ENCODE data around the gene ADGRV1. TPM values are rescaled to one million over a fixed set of nuclear protein-coding genes. Genes with fewer than 3 reads are reported as not detected.
"Not testable (repeated sequence)": the region's sequence is repeated elsewhere in the genome, so short reads cannot be mapped to it uniquely, and the experiment has no call there.

Gene ADGRV1
- total RNA-seq, 1 experiment from 2014 or later = 64.8 TPM

DNA sequence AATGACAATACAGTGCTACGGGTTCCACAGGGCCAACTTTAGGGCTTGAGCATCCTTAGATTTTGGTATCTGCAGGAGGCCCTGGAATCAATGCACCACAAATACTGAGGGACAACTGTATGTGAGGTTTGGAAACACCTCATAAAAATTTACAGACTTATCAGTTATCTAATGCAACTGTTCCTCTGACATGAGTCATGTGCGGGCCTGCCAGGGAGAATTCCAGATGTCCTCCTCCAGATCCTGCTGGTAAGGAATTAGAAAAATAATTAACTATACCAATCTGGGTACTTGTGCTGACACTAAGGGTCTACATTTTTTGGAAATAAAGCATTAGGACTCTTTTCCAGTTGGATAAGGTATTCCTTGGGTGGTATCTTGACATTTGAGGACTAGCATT lies 491.2 kb downstream of the ADGRV1 start:
- no peaks in the 10 kb centered on the region for H3K27me3 Mint-ChIP-seq (ENCODE audit: low read depth)
- Histone ChIP-seq H3K27ac (ENCODE audit: insufficient read length, low read depth, low read length) (no peak overlapping the region), H3K79me1 (ENCODE audit: insufficient read depth, low read depth, low read length, poor library complexity, severe bottlenecking) (no peaks in the 10 kb centered on the region), H3K9me3 (ENCODE audit: control insufficient read depth, low read depth, low read length) (no peaks in the 10 kb centered on the region), H2BK12ac (ENCODE audit: insufficient read length, low read depth, low read length) (no peak overlapping the region), H3K18ac (ENCODE audit: insufficient read length, low read depth, low read length) (no peak overlapping the region), H4K5ac (ENCODE audit: insufficient read length, low read depth, low read length) (no peak overlapping the region), H2AFZ (ENCODE audit: low read length) (no peak overlapping the region), H3K79me2 (ENCODE audit: insufficient read depth, low read length) (no peaks in the 10 kb centered on the region), H3T11ph (ENCODE audit: low read length) (no peak overlapping the region), H4K20me1 (ENCODE audit: control insufficient read depth, insufficient read depth, insufficient read length) (no peaks in the 10 kb centered on the region), H3K27me3 (ENCODE audit: insufficient read depth, low read length) (no peaks in the 10 kb centered on the region), H2BK120ac (ENCODE audit: low read depth, low read length, poor library complexity, severe bottlenecking) (no peak overlapping the region), H2BK5ac (ENCODE audit: insufficient read length, low read length) (no peak overlapping the region), H3K4me2 (ENCODE audit: insufficient read depth, insufficient read length, low read length) (no peak overlapping the region), H4K8ac (replicated peaks; ENCODE audit: insufficient read length, low read depth, low read length) (no peak overlapping the region), H3K4ac (ENCODE audit: low read depth, low read length) (no peak overlapping the region), H3K56ac (ENCODE audit: insufficient read length, low read depth, low read length) (no peak overlapping the region), H2BK20ac (ENCODE audit: low read depth, low read length, poor library complexity, severe bottlenecking) (no peak overlapping the region), H2AK5ac (ENCODE audit: insufficient read length, low read length) (no peak overlapping the region), H3K4me1 (ENCODE audit: insufficient read depth, low read length) (no peaks in the 10 kb centered on the region), H2BK15ac (ENCODE audit: low read depth, low read length) (no peak overlapping the region), H3K9ac (ENCODE audit: extremely low read depth, insufficient read length, low read length) (no peak overlapping the region), H4K91ac (ENCODE audit: insufficient read length, low read depth, low read length) (no peak overlapping the region), H3K23ac (ENCODE audit: insufficient read length, low read depth, low read length) (no peak overlapping the region), H3K14ac (ENCODE audit: insufficient read depth, low read length) (no peak overlapping the region), H3K23me2 (ENCODE audit: insufficient read length, low read depth, low read length, poor library complexity, severe bottlenecking) (no peaks in the 10 kb centered on the region)
- peaks cover 2 to 7% of the 10 kb centered on the region in 2 experiments; a peak in 4 of 5 replicates for H3K9me3 Mint-ChIP-seq
- H3K36me3 Mint-ChIP-seq (ENCODE audit: insufficient read depth in 1 of 3, low read depth in 3 of 3) = peaks cover 8 to 13% (median 8%) of the 10 kb centered on the region in 3 experiments
- TF ChIP-seq, protein P1, sequence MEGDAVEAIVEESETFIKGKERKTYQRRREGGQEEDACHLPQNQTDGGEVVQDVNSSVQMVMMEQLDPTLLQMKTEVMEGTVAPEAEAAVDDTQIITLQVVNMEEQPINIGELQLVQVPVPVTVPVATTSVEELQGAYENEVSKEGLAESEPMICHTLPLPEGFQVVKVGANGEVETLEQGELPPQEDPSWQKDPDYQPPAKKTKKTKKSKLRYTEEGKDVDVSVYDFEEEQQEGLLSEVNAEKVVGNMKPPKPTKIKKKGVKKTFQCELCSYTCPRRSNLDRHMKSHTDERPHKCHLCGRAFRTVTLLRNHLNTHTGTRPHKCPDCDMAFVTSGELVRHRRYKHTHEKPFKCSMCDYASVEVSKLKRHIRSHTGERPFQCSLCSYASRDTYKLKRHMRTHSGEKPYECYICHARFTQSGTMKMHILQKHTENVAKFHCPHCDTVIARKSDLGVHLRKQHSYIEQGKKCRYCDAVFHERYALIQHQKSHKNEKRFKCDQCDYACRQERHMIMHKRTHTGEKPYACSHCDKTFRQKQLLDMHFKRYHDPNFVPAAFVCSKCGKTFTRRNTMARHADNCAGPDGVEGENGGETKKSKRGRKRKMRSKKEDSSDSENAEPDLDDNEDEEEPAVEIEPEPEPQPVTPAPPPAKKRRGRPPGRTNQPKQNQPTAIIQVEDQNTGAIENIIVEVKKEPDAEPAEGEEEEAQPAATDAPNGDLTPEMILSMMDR (conservative IDR thresholded peaks at IDR 0.05) = no peak
- H3K4me1 Mint-ChIP-seq = peaks cover 17 to 24% of the 10 kb centered on the region in 2 experiments
- no peak overlapping the region for H3K4me3 Mint-ChIP-seq
- no CpG with 5 or more reads among the region's 2 CpGs for WGBS (ENCODE audit: extremely low coverage, insufficient read length, low lambda C conversion rate)
- DNase-seq = no peak
- no peak overlapping the region for H3K27ac Mint-ChIP-seq

- H3K56ac ChIP-seq (ENCODE audit: insufficient read length, low read depth, low read length); H2BK20ac ChIP-seq (ENCODE audit: low read depth, low read length, poor library complexity, severe bottlenecking); H3K4me1 ChIP-seq (ENCODE audit: insufficient read depth, low read length); H3K79me2 ChIP-seq (ENCODE audit: insufficient read depth, low read length); H2BK15ac ChIP-seq (ENCODE audit: low read depth, low read length); H3K9ac ChIP-seq (ENCODE audit: extremely low read depth, insufficient read length, low read length); H4K91ac ChIP-seq (ENCODE audit: insufficient read length, low read depth, low read length); H3K27ac Mint-ChIP-seq; H3K79me1 ChIP-seq (ENCODE audit: insufficient read depth, low read depth, low read length, poor library complexity, severe bottlenecking); H2BK12ac ChIP-seq (ENCODE audit: insufficient read length, low read depth, low read length); H3K14ac ChIP-seq (ENCODE audit: insufficient read depth, low read length); H3K9me3 ChIP-seq (ENCODE audit: control insufficient read depth, low read depth, low read length); H2AK5ac ChIP-seq (ENCODE audit: insufficient read length, low read length); H2AFZ ChIP-seq (ENCODE audit: low read length); H3K27me3 ChIP-seq (ENCODE audit: insufficient read depth, low read length); H3K27ac ChIP-seq (ENCODE audit: insufficient read length, low read depth, low read length); H3K23ac ChIP-seq (ENCODE audit: insufficient read length, low read depth, low read length); H3K4me2 ChIP-seq (ENCODE audit: insufficient read depth, insufficient read length, low read length); H2BK5ac ChIP-seq (ENCODE audit: insufficient read length, low read length); H4K20me1 ChIP-seq (ENCODE audit: control insufficient read depth, insufficient read depth, insufficient read length); H3K23me2 ChIP-seq (ENCODE audit: insufficient read length, low read depth, low read length, poor library complexity, severe bottlenecking); H3K4ac ChIP-seq (ENCODE audit: low read depth, low read length); H4K8ac ChIP-seq (replicated peaks; ENCODE audit: insufficient read length, low read depth, low read length); H3K27me3 Mint-ChIP-seq (ENCODE audit: low read depth); H3K4me3 Mint-ChIP-seq; H3K36me3 Mint-ChIP-seq (ENCODE audit: insufficient read depth in 1 of 3, low read depth in 3 of 3); H2BK120ac ChIP-seq (ENCODE audit: low read depth, low read length, poor library complexity, severe bottlenecking); H3K9me3 Mint-ChIP-seq; H3K18ac ChIP-seq (ENCODE audit: insufficient read length, low read depth, low read length); DNase-seq; H4K5ac ChIP-seq (ENCODE audit: insufficient read length, low read depth, low read length); H3T11ph ChIP-seq (ENCODE audit: low read length): not testable (repeated sequence)
- peaks cover 10 to 13% of the 10 kb centered on the region in 2 experiments for H3K4me1 Mint-ChIP-seq
- no CpG with 5 or more reads among the region's 8 CpGs for WGBS (ENCODE audit: extremely low coverage, insufficient read length, low lambda C conversion rate)
Observed at GRCh38 chr5:91052411-91052810, 493.8 kb downstream of the ADGRV1 start.

Measured in H9 (cell line).